ENCODE results near the gene MEGF6.

The MEGF6 gene

DNA sequence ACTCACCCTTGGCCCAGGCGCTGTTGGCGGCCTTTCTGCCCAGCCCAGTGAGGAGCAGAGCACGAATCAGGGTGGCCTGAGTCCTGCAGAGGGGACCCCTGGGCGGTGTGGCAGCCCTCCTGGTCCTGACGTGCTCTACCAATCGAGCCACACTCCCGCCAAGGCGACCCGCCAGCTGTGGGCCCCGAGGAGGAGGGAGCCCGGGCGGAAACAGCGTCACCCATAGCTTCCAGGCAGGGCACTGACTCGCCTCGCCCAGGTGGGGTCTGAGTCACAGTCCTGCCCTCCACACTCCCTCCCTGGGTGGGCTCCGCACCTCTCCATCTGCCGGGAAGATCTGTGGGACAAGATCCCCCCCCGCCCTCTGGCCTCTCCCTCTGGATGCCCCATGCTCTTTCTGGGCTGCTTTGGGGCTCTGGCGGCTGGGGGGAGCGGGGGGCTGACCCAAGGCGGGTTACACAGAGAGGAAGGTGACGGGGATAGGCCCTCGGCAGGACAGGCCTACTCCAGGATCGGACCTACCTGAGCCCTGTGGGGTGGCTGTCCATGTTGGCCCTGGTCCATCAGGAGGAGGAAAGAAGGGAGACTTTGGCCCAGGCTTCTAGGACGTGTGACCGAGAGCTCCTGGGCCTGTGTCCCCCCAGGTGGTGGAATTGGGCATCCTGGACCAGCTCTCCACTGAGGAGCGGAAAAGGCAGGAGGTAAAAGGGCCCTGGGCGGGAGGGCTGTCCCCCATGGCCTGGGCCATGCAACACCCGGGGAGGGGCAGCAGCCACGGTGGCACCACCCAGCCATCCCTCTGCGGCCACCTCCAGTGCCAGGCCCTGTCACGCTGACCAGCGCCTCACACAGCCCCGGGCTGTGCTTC lies 142.8 kb downstream of the MEGF6 start:
- DNase-seq (ENCODE audit: low spot score), result no peak

DNA sequence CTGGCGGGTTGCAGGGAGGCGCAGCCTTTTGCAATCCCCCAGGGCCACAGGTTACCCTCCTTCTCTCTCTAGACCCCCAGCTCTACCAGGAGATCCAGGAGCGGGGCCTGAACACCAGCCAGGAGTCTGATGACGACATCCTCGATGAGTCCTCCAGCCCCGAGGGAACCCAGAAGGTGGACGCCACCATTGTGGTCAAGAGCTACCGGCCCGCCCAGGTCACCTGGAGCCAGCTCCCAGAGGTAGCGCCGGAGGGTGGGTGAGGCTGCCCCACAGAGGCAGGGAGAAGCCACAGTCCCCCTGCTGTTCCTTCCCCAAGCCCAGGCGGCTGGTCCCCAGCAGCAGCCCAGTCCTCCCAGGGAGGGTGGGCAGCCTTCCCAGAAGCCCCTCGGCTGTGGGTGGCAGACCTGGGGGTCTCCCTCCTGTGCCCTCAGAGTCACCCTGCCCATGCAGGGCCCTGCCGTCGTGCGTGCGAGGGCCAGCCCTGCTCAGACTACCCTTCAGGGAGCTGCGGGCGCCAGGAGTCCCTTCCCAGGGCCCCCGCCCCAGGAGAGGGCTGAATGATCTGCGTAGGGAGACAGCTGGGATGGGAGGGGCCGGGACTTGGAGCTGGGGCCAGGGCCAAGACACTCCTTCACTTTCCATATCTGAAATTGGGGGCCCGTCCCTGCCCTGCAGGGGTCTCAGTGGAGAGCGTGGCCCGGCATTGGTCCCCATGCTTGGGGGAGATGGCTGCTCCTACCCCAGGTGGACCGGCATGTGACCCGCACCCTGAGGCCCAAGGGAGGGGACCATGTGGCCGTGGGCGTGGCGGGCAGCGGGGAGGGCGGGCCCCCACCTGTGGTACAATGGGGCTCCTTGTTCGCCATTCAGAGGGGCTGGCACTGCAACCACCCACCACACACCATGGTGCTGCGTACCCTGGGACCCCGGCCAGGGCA lies 143.9 kb downstream of the MEGF6 start:
- no peak for DNase-seq (ENCODE audit: low spot score)

DNA sequence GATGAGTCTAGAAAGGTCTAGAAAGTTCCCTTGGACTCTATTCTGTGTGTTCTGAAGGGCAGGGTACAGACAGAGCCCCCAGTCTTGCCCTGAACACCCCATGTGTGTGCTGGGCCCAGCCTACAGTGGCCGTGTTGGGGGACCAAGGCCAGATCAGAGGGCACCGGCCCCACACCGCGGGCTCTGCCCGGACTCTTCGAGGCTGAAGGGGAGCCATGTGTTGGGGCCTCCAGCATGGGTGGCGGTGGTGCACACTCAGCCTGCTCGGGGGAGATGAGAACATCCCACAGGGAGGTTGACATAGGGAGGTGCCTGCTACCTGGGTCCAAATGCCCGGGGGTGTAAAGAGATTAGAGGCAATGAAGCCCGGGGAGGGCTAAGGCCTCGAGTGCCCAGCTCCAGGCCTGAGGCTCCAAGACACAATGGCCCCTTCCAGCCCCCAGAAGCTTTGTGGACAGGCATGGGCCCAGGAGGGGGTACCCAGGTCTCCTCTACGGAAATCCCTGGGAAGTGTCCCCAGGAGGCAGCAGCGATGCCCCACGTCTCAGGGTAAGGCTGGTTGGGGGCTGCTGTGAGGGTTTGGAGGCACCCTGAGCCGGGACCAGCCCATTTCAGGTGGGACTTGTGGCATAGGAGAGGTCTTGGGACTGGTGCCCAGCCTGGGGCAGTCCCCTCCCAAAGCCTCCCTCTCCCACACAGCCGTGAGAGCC lies 144.8 kb downstream of the MEGF6 start:
- no peak for DNase-seq (ENCODE audit: low spot score)

DNA sequence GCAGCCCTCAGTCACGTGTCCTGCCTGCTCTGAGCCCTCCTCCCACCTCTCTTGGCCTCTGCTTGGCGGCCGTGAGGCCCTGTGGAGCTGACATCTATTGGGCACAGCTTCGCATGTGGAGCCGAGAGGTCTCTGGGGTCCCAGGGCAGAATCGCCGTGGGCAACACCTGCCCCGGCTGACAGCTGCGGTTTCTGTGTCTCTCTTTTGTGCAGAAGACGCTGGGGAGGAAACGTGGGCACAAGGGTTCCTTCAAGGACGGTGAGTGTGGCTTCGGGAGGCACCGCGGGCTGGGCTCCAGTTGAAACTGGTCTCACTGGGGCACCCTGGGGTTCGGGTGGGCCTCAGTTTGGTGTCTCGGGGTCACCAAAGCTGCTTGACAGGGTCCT lies 145.4 kb downstream of the MEGF6 start:
- no peak for DNase-seq (ENCODE audit: low spot score)

DNA sequence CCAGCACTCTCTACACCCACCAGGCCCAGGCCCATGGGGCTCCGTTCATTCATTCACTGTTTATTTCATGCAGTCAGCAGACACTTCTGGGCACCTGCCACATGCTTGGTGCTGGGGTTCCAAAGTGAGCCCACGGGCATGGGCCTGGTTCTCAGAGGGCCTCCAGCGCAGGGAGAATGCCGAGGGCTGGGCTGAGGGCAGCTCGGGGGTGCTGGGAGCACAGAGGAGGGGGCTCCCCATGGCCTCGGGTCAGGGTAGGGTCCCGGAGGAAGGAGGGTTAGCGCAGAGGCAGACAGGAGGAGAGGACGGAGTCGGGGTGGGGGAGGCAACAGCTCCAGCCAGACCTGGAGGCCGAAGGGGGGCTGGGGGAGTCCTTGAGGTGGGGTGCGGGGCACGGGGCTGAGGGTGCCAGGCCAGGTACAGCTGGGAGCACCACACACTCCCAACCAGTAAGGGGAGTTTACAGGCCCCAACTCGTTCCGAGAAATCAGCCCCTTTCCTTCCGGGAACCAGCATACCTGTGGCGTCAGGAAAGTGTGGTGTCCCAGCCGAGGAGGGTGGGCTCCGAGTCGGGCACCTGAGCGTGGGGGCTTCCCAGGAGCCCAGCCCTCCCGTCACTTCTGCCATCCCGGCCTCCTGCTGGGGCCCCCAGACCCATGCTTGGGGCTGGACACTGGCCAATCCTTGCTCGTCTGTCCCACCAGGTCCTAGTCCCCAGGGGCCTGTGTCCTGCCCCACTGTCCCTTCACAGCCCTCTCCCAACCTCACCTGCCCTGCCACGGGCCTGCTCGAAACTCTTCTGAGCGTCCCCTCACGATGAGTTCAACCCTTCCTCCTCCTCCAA lies 146.0 kb downstream of the MEGF6 start:
- DNase-seq (ENCODE audit: low spot score), result no peak

DNA sequence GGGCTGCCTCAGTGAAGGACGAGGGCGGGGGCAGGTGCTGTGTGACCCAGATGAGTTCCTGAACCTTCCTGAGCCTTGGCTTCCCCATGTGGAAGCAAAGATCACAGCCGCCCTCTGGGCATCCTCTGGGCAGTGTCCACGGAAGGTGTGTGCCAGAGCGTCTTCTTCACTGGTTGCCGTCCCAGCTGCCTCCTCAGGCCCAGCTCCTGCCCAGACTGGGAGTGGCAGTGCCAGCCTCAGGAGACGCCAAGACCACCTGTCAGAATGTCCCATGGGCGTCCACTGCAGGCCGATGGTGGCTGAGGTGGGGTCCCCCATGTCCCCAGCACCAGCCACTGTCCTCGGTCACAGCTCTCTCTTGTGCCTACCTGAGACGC lies 146.7 kb downstream of the MEGF6 start:
- DNase-seq (ENCODE audit: low spot score), result no peak

DNA sequence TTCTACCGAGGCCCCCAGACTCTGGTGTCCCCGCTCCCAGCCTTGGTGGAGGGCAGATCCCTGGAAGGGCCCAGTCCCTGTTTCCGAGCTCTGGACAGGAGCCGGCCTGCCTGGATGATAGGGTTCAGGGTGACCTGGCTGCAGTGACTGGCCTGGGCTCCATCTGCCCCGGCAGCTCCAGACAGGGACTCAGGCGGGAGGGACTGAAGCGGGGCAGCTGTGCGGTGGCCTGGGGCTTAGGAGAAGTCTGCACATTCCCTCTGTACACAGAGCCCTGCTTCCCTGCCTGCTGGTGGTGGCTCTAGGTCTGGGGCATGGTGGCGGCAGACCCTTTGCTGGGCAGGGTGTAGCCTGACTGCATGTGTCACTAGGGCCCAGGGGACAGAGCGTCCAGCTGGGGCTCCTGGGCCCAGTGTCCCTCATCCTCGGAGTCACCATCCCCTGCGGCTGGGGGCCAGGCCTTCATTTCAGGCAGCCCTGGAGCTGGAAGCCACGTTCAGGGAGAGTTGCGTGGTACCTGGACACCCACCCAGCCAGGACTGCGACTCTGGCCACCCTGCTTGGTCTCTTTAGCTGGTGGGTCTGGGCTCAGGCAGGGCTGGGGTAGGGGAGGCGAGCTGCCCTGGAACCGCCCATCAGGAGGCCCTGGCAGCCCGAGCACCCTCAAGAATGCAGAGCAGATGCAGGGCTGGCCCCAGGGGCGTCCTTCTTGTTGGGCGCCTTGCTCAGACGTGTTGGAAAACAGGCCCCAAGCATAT lies 147.2 kb downstream of the MEGF6 start:
- no peak for DNase-seq (ENCODE audit: low spot score)

DNA sequence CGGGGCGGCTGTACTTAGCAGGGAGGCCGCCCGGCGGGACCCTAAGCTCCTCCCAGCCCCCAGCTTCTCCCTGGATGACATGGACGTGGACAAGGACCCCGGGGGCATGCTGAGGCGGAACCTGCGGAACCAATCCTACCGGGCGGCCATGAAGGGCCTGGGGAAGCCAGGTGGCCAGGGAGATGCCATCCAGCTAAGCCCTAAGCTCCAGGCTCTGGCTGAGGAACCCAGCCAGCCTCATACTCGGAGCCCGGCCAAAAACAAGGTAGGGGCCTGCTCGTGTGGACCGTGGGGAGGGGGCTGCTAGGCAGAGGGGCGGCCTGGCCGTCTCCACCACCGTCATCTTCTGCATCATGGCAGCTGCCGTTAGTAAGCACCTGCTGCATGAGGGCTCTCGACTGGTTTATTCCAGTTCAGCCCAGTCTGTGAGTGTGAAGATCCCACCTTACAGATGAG lies 147.9 kb downstream of the MEGF6 start:
- no peak for DNase-seq (ENCODE audit: low spot score)

DNA sequence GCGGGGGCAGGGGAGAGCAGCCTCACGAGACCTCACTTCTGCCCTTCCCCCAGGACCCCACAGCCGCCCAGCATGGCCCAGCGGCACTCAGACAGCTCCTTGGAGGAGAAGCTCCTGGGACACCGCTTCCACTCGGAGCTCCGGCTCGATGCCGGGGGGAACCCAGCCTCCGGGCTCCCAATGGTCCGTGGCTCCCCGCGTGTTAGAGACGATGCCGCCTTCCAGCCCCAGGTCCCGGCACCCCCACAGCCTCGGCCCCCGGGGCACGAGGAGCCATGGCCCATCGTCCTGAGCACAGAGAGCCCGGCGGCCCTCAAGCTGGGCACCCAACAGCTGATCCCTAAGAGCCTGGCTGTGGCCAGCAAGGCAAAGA lies 148.3 kb downstream of the MEGF6 start:
- DNase-seq (ENCODE audit: low spot score), result no peak

DNA sequence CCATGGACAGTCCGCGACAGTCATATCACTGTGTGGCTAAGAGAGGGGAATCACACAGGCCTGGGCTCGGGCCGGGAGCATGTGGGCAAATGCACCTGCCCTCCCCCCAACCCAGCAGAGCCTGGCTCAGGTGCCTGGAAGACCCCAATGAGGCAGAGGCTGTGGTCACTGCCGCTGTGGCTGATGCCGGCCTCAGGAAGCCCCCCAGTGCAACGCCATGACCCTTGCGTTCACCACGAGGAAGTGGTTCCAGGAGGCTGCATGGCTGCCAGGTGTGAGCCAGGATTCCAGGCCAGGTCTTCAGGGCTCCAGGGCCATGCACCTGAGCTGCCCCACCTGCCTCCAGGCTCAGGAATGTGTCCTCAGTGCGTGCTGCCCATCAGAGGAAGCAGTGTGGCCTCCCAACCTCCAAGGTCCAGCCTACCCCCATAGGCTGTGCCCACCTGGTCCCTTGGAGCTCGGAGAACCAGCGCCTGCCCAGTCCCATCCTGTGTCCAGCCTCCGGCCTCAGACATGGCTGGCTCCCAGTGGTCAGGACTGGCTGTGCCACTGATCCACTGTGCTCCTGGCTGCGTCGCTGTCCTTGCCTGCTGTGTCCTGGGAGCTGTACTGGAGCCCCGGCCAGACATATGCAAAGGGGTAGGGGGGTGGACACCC lies 148.8 kb downstream of the MEGF6 start:
- no peak for DNase-seq (ENCODE audit: low spot score)

DNA sequence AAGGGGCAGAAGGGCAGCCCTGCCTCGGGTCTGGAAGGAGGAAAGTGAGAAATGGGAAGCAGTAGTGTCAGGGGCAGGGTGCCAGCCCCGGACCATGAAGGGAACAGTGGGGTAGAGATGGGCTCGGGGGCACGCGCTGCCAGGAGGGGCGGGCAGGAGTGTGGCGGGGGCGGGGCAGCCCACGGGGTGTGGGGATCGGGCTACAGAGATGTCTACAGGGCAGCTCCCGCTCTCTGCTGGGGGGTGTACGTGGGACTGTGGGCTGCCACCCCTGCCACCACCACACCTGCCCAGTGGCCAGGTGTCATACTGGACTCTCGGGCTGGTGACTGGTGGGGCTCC lies 149.4 kb downstream of the MEGF6 start:
- no peak for DNase-seq (ENCODE audit: low spot score)

DNA sequence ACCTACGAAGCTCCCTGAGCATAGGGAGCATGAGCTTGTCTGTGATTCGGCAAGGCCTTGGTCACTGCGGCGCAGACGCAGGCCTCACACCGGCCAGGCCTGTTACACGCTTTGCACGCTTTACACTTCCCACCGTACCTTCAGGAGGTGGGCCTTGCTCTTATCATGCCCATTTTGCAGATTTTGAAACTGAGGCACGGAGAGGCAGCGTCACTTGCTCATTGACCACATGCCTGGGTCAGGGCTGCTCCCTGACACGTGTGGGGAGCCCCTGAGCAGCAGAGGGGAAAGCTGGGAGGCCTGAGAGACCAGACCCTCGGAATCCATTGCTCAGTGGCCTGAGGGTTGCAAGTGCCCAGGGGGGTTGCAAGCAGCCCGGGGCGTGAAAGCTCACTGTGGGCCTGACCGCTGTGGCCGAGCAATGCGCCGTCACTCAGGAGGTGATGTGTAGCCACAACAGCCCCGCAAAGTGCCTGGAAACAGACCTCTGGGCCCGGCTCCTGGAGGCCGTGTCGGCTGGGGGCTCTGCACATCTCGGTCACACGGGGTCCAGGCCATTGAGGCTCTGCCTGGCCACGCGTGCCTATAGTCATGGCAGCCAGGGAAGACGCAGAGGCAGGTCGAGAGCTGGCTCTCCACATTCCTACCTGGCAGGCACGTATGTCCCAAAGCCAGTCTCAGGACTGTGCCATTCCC lies 149.9 kb downstream of the MEGF6 start:
- DNase-seq (ENCODE audit: low spot score), result no peak

DNA sequence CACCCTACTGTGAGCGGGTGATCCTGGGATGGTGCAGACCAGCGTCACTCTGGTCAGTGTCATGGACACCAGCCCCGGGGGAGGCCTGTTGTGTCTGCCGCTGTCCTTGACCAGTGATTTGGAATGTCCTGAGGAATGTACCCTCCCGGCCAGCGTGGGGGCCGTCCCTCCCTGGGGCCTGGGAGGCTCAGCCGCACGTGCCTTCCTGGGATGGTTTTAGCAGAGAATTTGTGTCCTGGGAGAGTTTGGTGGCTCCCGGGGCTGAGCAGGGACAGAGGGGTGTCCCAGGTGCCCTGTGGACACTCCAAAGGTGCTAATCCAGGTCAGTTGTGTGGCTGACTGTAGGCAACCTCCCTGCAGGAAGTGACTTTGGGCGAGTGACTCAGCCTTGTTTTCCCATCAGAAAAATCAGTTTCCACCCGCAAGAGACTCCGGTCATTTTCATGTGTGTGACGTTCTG lies 150.6 kb downstream of the MEGF6 start:
- no peak for DNase-seq (ENCODE audit: low spot score)

DNA sequence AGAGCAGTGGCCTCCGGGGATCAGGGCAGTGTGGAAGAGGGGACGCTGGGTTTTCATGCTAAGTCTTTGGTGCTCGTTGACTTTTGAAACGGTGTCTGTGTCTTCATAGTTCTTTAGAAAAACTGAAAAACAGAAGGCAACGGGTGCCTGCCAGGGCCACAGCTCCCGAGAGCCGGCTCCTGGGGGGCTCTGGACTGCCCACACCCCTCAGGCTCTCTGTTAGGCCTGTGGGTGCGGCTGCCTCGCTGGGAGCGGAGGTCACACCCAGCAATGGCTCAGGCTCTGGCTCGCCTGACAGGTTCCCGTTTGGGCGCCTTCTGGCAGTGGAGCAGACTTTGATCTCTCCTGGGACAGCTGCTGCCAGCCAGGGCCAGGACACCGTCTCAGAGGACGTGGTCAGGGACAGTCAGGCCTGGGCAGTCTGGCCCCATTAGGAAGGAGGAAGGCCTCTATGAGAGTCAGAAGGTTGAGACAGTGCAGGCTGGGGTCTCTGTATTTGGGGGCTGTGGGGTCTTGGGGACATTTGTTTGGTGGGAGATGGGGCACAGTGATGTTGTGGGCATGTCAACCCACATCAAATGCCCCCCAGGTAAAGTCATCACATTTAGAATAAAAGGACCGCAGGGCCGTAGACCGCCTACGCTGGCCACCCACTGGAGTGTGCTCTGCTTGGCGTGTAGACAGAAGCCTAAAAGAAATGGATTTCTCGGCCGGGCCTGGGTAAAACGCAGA lies 151.2 kb downstream of the MEGF6 start:
- DNase-seq (ENCODE audit: low spot score), result peak; percentile 73

DNA sequence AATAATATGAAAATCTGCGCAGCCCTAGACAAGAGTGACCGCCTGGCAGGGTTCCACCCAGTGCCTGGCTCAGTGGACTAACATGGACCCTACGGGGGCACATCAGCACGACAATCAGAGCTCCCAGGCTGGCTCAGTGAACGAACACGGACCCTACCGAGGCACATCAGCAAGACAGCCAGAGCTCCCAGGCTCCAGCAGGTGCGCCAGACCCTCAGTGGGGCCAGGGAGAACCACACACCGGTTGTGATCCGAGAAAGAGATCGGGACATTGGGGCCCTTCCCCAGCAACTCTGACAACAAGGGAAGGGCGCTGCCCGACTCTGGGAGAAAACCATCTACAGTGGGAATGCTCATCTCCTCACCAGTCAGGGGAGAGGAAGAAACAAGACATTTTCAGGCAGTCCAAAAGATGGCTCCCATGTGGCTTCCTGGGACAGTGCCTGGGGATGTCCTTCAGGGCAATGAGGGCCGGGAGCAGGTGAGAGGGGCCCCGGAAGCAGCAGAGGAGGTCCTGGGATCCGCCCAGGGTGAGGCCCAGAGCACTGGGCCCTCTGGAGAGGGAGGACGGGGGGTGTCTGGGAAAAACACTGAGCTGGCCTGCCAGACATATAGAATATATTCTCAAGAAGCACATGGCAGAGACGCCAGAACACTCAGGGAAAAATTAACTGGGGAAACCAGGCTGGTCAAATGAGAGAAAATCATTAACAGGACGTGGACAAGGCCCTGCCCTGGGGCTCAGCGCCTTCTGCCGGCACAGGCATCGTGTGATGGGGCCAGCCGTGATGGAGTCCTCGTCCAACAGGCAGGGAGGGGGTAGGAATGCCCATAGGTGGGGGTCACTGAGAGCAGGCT lies 152.0 kb downstream of the MEGF6 start:
- no peak for DNase-seq (ENCODE audit: low spot score)

DNA sequence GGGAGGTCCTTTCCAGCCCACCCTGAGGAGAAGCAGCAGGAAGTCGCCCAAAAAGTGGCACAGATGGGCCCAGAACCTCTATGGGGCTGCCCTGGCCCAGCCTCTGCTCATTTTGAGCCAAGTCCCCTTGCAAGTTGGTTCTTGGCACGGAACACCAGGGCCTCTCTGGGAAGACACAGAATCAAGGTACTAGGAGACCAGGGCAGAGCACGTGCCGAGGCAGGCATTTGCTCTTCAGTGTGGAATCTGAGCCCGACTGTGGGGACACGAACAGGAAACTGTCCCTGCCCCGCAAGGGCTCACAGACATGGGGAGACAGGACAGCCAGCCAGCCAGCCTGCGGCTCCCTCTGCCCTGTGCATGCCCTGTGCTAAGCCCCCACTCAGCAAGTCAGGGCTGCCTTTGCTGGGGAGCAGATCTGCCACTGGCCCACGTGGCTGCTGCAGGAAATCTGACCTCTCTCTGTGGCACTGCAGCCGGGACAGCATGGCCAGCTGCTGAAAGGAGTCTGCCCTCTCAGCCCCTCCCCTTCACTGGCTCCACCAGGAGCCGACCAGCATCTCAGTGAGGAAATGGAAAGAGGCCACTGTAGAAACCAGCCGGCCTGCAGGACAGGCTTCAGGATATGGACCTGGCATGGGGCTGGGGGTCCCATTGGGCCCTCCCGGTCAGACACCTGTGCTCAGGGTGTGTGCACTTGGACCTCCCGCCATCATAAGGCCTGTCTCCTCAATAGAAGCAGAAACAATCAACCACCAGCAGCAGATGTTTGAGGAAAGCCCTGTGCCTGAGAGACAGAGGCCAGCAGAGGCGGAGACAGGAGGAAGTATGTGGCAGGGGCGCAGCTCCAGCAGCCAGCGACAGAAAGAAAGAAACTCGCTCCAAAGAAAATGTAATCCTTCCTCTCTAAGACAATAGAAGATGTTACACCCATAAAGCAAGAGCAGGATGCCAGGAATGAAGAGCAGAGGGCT lies 153.1 kb downstream of the MEGF6 start:
- no peak for DNase-seq (ENCODE audit: low spot score)

Data from HuH-7 (cell line).